IPS-20b (cell line): ENCODE measurements around the gene KIAA2012.

Source experiments
- H3K27ac ChIP-seq: one replicate; pipeline ENCODE4 v1.5.1; 2013; ENCODE audit warnings: low read length
- H3K27me3 ChIP-seq: 2 replicates; pipeline ENCODE4 v1.6.1; 2013; ENCODE audit warnings: mild to moderate bottlenecking, low read length, inconsistent platforms; ENCODE audit not compliant: insufficient read depth
- H3K36me3 ChIP-seq: 2 replicates; pipeline ENCODE4 v1.6.1; 2013; ENCODE audit warnings: low read depth, mild to moderate bottlenecking, inconsistent platforms, low read length, moderate library complexity; ENCODE audit not compliant: insufficient read depth
- H3K4me1 ChIP-seq: 2 replicates; pipeline ENCODE4 v1.6.1; 2013; ENCODE audit warnings: mild to moderate bottlenecking, control low read depth, inconsistent platforms, low read length, moderate library complexity; ENCODE audit not compliant: insufficient read depth
- H3K4me3 ChIP-seq: 2 replicates; pipeline ENCODE4 v1.5.1; 2013; ENCODE audit warnings: mild to moderate bottlenecking, low read length, inconsistent platforms
- H3K9ac ChIP-seq: 2 replicates; pipeline ENCODE4 v1.6.1; 2013; ENCODE audit warnings: low read depth, mild to moderate bottlenecking, inconsistent platforms, low read length, moderate library complexity
- H3K9me3 ChIP-seq: 2 replicates; pipeline ENCODE4 v1.6.1; 2013; ENCODE audit warnings: mild to moderate bottlenecking, low read depth, low read length, inconsistent platforms; ENCODE audit not compliant: insufficient read depth

Gene KIAA2012

DNA sequence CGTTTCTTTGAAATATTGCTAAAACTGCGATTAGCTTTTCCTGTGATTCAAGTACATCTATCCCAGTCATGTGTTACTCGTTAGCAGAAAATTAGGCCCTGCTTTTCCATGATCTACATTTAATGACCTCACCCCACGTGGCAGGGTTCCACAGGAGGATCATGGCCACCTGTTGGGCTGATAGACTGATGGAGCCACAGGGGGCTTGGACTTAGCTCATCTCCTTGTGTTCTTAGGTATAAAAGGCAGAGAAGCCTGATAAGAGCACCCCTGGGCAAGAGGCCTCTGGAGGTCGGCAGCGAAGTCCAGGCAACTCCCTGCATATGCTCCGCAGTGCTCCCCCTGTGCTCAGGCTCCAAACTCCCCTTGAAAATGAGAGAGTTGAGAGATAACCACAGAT lies 26.5 kb upstream of the KIAA2012 start:
- no peak overlapping the region for H3K9ac ChIP-seq
- no peak overlapping the region for H3K27ac ChIP-seq
- H3K9me3 ChIP-seq = no peaks in the 10 kb centered on the region
- peaks cover 3% of the 10 kb centered on the region; the same call in 1 of the 2 replicates for H3K4me1 ChIP-seq
- no peak overlapping the region for H3K4me3 ChIP-seq
- no peaks in the 10 kb centered on the region for H3K27me3 ChIP-seq
- no peaks in the 10 kb centered on the region for H3K36me3 ChIP-seq

DNA sequence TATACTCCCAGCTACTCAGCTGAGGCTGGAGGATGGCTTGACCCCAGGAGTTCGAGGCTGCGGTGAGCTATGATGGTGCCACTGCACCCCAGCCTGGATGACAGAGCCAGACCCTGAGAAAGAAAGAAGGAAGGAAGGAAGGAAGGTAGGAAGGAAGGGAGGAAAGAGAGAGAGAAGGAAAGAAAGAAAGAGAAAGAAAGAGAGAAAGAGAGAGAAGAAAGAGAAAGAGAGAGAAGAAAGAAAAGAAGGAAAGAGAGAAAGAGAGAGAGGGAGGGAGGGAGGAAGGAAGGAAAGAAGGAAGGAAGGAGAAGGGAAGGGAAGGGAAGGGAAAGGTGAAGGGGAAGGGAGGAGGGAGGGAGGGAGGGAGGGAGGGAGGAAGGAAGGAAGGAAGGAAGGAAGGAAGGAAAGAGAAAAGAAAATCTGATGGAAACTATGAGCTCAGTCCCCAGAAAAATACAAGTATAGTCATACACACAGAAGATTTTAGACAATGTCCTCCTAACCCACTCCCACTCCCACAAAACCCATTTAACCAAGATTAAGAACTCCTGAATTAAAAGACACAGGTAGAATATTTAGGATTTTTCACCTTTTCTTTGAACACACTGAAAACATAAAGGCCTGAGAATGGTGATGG lies 23.8 kb upstream of the KIAA2012 start:
- Histone ChIP-seq H3K9ac (no peak overlapping the region), H3K4me3 (no peak overlapping the region), H3K27ac (no peak overlapping the region), H3K4me1 (peaks cover 6% of the 10 kb centered on the region; the same call in 1 of the 2 replicates), H3K36me3 (no peaks in the 10 kb centered on the region), H3K9me3 (no peaks in the 10 kb centered on the region), H3K27me3 (no peaks in the 10 kb centered on the region)

DNA sequence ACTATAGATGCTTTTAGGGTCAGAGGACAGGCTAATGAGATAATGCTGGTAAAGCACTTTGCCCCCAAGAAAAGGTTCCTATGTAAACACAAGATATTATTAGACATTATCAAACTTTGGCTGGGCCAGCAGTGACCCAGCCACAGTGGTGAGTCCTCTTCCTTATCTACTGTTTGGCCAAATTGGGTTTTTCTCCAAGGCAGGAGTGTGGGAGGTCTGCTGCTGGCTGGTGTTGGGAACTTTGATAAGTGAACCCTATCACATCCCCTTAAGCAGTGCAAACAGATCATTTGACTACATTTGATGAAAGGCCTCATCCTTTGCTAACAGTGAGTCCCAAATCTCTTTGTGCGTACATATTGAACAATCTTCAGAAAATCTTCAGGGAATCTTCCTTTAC lies 23.2 kb upstream of the KIAA2012 start:
- no peaks in the 10 kb centered on the region for H3K27me3 ChIP-seq

DNA sequence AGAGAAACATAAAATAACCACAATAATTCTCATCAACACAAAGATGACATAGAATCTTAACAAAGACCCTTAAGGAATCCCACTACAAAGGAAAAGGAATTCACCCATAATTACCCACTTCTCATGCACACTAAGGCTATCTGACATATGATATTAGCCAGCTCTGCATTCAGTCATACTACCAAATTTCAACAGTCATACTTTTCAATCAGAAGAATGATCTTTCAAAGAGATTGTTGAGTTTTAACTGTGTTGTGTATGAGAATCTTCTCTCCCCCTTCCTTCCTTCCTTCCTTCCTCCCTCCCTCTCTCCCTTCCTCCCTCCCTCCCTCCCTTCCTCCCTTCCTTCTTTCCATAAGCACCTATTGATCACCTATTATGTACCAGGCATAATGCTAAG lies 22.4 kb upstream of the KIAA2012 start:
- no peak overlapping the region for H3K4me3 ChIP-seq
- no peaks in the 10 kb centered on the region for H3K36me3 ChIP-seq
- H3K27me3 ChIP-seq = no peaks in the 10 kb centered on the region
- H3K27ac ChIP-seq = no peak overlapping the region
- H3K4me1 ChIP-seq = peaks cover 6% of the 10 kb centered on the region; the same call in 1 of the 2 replicates
- no peak overlapping the region for H3K9ac ChIP-seq
- H3K9me3 ChIP-seq = no peaks in the 10 kb centered on the region

More for the DNA sequence above, 23.2 kb upstream of the KIAA2012 start:
- Histone ChIP-seq H3K9me3 (no peaks in the 10 kb centered on the region), H3K27ac (no peak overlapping the region), H3K36me3 (no peaks in the 10 kb centered on the region), H3K4me3 (no peak overlapping the region), H3K4me1 (peaks cover 6% of the 10 kb centered on the region; the same call in 1 of the 2 replicates), H3K9ac (no peak overlapping the region)

DNA sequence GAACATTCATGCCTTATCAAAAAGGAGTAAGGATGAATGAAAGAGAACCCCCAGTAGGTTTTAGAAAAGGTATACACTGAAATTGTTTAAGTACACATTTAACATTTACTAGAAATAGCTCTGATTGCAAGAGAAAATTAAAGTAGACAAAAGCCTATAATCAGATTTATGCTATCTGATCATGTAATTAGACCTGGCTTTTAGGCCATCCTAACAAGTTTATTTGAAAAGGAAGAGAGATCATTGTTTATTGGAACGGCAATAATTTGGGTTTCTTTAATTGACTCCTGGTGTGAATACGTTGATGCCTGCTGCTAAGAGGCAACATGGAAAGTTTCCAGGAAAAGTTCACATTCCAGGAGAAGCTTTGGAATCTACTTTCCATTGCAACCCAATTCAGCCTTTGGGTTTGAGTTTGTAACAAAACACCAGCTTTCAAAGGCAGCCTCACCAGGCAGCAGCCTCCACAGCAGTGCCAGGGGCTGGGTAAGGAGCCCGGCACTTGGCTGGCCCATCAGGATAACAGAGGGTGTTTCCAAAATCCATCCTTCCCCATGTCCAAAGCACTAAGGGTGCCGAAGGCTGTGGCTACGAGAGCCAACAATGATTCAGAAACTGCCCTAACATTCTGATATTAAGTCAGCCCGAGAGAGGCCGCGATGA lies 21.4 kb upstream of the KIAA2012 start:
- H3K36me3 ChIP-seq = no peaks in the 10 kb centered on the region
- no peak overlapping the region for H3K9ac ChIP-seq
- H3K27ac ChIP-seq = no peak overlapping the region
- no peaks in the 10 kb centered on the region for H3K27me3 ChIP-seq
- H3K9me3 ChIP-seq = no peaks in the 10 kb centered on the region
- no peak overlapping the region for H3K4me3 ChIP-seq
- peaks cover 6% of the 10 kb centered on the region; the same call in 1 of the 2 replicates for H3K4me1 ChIP-seq

DNA sequence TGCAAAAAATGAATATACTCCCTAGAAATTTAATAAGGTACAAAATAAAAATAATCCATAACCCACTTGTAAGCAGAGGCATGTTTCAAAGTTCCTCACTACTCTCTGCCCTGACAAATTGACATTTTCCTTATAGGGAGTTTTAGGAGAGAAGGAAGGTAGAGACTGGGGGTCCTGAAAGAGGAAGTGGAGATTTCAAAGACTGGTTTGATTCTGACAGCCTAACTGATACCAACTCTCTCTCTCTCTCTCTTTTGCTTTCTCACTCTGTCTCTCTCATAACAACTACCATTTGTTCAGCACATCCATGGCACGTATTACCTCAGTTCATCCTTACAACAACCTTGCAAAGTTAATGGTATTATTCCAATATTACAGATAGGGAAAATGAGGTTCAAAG lies 20.8 kb upstream of the KIAA2012 start:
- no peak overlapping the region for H3K9ac ChIP-seq
- peaks cover 6% of the 10 kb centered on the region; the same call in 1 of the 2 replicates for H3K4me1 ChIP-seq

DNA sequence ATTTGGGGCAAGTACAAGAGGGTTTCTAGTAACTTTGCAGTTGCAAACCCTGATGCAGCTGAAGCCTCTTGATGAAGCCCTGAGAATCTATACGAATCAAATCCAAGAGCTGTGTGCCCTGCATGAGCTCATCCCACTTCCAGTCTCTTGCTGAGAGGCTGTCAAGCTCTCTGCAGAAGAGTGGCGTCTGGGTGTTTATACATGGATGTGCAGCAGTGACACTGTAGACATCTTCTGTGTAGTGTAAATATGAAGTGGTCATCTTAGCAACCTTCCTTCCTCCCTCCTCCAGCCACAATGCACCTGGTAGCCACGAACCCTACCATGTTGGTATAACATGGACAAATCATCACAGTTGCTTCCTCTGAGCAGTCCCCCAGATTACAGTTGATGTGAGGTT lies 18.4 kb upstream of the KIAA2012 start:
- no peaks in the 10 kb centered on the region for H3K27me3 ChIP-seq
- H3K4me3 ChIP-seq = no peak overlapping the region
- no peaks in the 10 kb centered on the region for H3K36me3 ChIP-seq
- H3K9ac ChIP-seq = no peak overlapping the region
- H3K9me3 ChIP-seq = no peaks in the 10 kb centered on the region
- H3K27ac ChIP-seq = no peak overlapping the region
- peaks cover 6% of the 10 kb centered on the region; the same call in 1 of the 2 replicates for H3K4me1 ChIP-seq

More for the DNA sequence above, 20.8 kb upstream of the KIAA2012 start:
- Histone ChIP-seq H3K36me3 (no peaks in the 10 kb centered on the region), H3K9me3 (no peaks in the 10 kb centered on the region), H3K27me3 (no peaks in the 10 kb centered on the region), H3K27ac (no peak overlapping the region), H3K4me3 (no peak overlapping the region)

DNA sequence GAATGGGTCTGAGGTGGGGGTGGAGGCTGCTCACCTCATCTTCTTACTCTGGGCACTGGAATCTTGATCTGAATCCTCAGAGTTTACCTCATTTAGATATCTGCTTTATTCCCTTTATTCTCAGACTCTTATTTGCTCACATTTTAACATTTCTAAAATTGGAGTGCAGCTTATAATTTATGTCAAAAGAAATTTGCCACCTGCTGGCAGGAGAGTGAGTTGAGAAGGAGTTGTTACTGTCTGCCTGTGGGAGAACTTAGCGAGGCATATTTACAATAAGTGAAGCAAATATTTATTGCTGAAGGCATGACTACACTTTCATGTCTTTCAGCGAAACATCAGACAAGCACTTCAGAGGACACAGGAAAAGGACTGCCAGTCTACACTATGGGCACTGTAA lies 16.4 kb upstream of the KIAA2012 start:
- Histone ChIP-seq H3K36me3 (no peaks in the 10 kb centered on the region), H3K9ac (no peak overlapping the region), H3K27ac (no peak overlapping the region), H3K4me3 (no peak overlapping the region), H3K4me1 (peaks cover 3% of the 10 kb centered on the region; the same call in 1 of the 2 replicates), H3K9me3 (no peaks in the 10 kb centered on the region), H3K27me3 (no peaks in the 10 kb centered on the region)

DNA sequence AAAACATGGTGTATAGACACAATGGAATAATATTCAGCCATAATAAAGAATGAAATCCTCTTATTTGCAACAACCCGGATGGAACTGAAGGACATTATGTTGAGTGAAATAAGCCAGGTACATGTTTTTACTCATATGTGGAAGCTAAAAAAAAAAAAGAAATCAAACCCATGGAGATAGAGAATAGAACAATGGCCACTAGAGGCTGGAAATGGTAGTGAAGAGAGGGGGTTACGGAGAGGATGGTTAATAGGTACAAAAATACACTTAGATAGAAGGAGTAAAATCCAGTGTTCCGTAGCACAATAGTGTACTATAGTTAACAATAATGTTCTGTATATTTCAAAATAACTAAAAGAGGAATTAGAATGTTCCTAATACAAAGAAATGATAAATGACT lies 12.8 kb upstream of the KIAA2012 start:
- H3K27me3 ChIP-seq = no peaks in the 10 kb centered on the region
- no peaks in the 10 kb centered on the region for H3K9me3 ChIP-seq
- H3K4me3 ChIP-seq = no peak overlapping the region
- no peaks in the 10 kb centered on the region for H3K36me3 ChIP-seq
- no peak overlapping the region for H3K9ac ChIP-seq
- H3K27ac ChIP-seq = no peak overlapping the region
- peaks cover 13% of the 10 kb centered on the region; the same call in 1 of the 2 replicates for H3K4me1 ChIP-seq

DNA sequence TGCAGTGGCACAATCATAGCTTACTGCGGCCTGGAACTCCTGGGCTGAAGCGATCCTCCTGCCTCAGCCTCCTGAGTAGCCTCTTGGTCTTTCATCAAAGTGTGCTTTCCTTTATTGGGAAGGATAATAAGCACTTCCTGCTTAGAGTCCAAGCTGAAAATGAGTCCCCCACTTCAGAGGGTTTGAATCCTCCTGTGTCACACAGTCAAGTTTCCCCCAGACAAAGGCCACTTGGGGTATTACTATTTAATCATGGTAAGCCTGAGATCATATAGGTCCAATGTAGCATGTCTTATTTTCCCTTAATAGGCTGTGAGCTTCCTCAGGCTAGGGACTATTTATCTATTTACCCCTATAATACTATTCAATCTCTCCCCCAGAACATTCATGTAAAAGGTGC lies 11.4 kb upstream of the KIAA2012 start:
- no peak overlapping the region for H3K4me3 ChIP-seq
- no peaks in the 10 kb centered on the region for H3K36me3 ChIP-seq
- no peaks in the 10 kb centered on the region for H3K27me3 ChIP-seq
- H3K9me3 ChIP-seq = no peaks in the 10 kb centered on the region
- no peak overlapping the region for H3K27ac ChIP-seq
- no peak overlapping the region for H3K9ac ChIP-seq
- peaks cover 15% of the 10 kb centered on the region; the same call in 1 of the 2 replicates for H3K4me1 ChIP-seq

DNA sequence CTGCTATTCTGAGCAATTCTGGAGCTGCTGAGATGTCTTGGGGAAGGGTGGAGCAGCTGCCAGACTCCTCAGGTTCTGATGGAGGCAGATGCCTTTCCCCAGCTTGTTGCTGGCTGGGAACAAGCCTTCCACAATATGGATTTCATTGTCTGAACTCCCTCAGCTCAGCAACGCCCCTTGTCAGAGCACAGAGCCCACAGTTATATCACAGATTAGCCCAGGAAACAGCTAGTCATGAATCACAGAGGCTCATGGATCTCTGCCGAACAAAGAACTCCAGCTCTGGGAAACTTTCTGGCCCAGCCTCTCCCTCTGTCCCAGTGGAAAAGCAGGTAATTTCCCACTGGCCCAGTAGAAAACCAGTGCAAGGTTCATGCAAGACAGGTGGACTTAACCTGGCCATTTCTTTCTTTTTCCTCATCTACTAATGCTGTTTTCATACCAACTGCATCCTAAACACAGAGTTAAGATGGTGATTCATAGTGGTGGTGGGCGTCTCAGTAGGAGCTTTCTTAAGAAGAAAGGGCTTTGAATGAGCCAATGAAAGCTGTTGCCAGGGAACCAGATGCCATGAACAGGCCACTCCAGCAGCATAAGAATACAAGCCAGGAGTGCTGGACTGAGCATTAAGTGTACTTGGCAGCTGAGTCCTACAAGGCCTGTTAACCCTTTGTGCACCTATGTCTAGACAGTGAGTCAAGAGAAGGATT lies 8.7 kb upstream of the KIAA2012 start:
- Histone ChIP-seq H3K4me1 (peaks cover 15% of the 10 kb centered on the region; the same call in 1 of the 2 replicates), H3K27ac (peak overlapping the region; percentile 80), H3K36me3 (no peaks in the 10 kb centered on the region), H3K9me3 (no peaks in the 10 kb centered on the region), H3K27me3 (no peaks in the 10 kb centered on the region), H3K9ac (peak overlapping the region; percentile 69; the same call in 1 of the 2 replicates), H3K4me3 (peak overlapping the region; percentile 46; the same call in 1 of the 2 replicates)
